Tibial nerve (tissue), 3 donors: Measurements from ENCODE around the gene CPNE1.

ENCODE experiments used
- POLR2A ChIP-seq, 2 donors: fragments of 450-650 bp; IDR thresholded peaks; one replicate each; pipeline ENCODE4 v1.6.1; 2017; ENCODE audit warnings: antibody characterized with exemption in 2 of 2, mild to moderate bottlenecking in 2 of 2, moderate library complexity in 2 of 2
- TF ChIP-seq, protein P1 (sequence below), 5 experiments: fragments of 200-600 bp in 3 of 5; fragments of 450-650 bp in 2 of 5; sonication (generic) in 3 of 5; IDR thresholded peaks; one replicate each; pipeline ENCODE4 v1.5.1; 2016 to 2019; ENCODE audit warnings: antibody characterized with exemption in 5 of 5, mild to moderate bottlenecking in 3 of 5, moderate library complexity in 2 of 5

DNA sequence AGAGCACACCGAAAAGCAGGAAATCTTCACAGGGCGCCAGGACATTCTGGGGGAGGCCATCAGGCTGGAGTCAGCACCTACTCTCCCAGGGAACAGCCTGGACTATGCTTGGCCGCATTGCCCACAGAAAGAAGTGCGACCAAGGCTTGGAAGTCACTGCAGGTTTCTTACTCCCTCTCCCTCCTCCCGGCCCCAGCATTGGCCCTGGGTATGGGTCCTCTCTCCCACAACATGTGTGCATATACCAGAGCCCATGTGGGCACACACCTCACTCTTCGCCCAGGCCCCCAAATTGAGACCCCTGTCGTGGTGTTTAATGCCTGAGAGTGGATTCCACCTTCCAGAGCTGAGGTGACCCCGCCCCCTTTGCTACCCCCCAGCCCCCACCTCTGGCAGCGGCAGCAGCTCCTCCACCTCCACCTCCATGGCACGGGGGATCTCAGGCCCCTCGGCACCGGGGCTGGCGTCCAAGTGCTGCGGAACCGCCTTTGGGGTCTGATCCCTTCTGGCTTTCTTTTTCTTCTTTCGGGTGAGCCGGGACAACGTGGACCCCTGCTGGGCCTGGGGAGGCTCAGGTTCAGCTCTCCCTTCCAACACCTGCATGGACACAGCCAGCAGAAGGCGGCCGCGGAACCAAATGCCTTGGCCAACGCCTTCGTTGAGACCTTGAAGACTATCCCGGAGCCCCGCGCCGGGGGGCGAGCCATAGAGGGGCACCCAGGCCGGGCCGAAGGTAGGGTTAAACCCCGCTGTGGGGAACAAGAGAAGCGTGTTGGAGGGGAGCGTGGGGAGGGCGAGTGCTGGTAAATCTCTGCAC is 64.3 kb downstream of the CPNE1 start:
- TF ChIP-seq, protein P1, sequence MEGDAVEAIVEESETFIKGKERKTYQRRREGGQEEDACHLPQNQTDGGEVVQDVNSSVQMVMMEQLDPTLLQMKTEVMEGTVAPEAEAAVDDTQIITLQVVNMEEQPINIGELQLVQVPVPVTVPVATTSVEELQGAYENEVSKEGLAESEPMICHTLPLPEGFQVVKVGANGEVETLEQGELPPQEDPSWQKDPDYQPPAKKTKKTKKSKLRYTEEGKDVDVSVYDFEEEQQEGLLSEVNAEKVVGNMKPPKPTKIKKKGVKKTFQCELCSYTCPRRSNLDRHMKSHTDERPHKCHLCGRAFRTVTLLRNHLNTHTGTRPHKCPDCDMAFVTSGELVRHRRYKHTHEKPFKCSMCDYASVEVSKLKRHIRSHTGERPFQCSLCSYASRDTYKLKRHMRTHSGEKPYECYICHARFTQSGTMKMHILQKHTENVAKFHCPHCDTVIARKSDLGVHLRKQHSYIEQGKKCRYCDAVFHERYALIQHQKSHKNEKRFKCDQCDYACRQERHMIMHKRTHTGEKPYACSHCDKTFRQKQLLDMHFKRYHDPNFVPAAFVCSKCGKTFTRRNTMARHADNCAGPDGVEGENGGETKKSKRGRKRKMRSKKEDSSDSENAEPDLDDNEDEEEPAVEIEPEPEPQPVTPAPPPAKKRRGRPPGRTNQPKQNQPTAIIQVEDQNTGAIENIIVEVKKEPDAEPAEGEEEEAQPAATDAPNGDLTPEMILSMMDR (IDR thresholded peaks at IDR 0.05): no peak
- no peak for TF ChIP-seq POLR2A (IDR thresholded peaks at IDR 0.05)
